Osteoblast (primary cell): ENCODE measurements around the gene DLG2. TPM values are rescaled to one million over a fixed set of nuclear protein-coding genes. Genes with fewer than 3 reads are reported as not detected.
A peak's percentile ranks its signal among the peaks of the same experiment; 100 is the strongest.

Source experiments
- DNase-seq: peaks from one replicate; pipeline ENCODE4 v3.0.0; 2011; ENCODE audit warnings: low spot score, mixed read lengths; ENCODE audit not compliant: insufficient read length; ENCODE audit errors: missing footprints
- H2AFZ ChIP-seq: 2 replicates; pipeline ENCODE4 v1.6.0; 2011; ENCODE audit warnings: mild to moderate bottlenecking, low read length
- H3K27ac ChIP-seq: 2 replicates; pipeline ENCODE4 v1.5.1; 2011; ENCODE audit warnings: mild to moderate bottlenecking, low read depth, low read length, moderate library complexity
- H3K27me3 ChIP-seq: 2 replicates; pipeline ENCODE4 v1.6.0; 2012; ENCODE audit warnings: mild to moderate bottlenecking, control low read depth, inconsistent platforms, low read length, moderate library complexity; ENCODE audit not compliant: insufficient read depth
- H3K36me3 ChIP-seq: 2 replicates; pipeline ENCODE4 v1.5.1; 2011; ENCODE audit warnings: mild to moderate bottlenecking, low read length, control low read depth, moderate library complexity; ENCODE audit not compliant: insufficient read depth
- H3K4me1 ChIP-seq: 2 replicates; pipeline ENCODE4 v1.5.1; 2011; ENCODE audit warnings: mild to moderate bottlenecking, low read length, control low read depth, moderate library complexity; ENCODE audit not compliant: insufficient read depth
- H3K4me2 ChIP-seq: 2 replicates; pipeline ENCODE4 v1.6.0; 2011; ENCODE audit warnings: mild to moderate bottlenecking, low read length; ENCODE audit not compliant: insufficient read depth
- H3K4me3 ChIP-seq: fragments of 200-600 bp; sonication (generic); 3 replicates; pipeline ENCODE4 v1.5.1; 2012; ENCODE audit warnings: mild to moderate bottlenecking, low read length, inconsistent platforms; ENCODE audit not compliant: insufficient read depth
- H3K79me2 ChIP-seq: 2 replicates; pipeline ENCODE4 v1.6.0; 2012; ENCODE audit warnings: mild to moderate bottlenecking, low read length, control low read depth, inconsistent platforms; ENCODE audit not compliant: insufficient read depth
- H3K9me3 ChIP-seq: 2 replicates; pipeline ENCODE4 v1.5.1; 2011; ENCODE audit warnings: low read depth, low read length, control low read depth
- H4K20me1 ChIP-seq: 2 replicates; pipeline ENCODE4 v1.6.0; 2012; ENCODE audit warnings: mild to moderate bottlenecking, low read length, control low read depth; ENCODE audit not compliant: insufficient read depth
- CTCF ChIP-seq: IDR thresholded peaks from 2 replicates; pipeline ENCODE4 v1.5.1; 2011; ENCODE audit warnings: mild to moderate bottlenecking, low read depth, low read length, moderate library complexity; ENCODE audit errors: extremely low read depth
- total RNA-seq: library from RNA; depleted of rRNA; stranded (reverse); fragments of >200 nt; gene quantifications from 2 replicates; pipeline ENCODE4 v1.2.3, GENCODE V29; 2012

DLG2 gene
- total RNA-seq, 1 donor = 3.3 TPM

DNA sequence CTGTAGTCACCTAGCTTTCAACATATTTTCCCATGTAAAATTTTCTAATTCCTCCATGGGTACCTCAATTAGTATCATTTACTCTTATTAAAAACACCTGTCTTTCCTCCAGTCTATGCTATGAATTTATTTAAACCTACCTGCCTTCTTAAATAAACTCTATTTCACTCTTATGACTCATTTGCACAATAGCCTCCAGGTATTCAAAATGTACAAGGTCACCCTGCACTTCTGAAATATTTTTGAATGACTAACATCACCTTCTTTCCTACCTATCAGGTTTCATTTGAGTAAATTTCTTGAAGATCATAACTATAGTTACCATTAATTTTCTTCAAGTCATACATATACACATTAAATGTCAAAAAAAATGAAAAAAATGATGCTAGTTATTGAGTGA, 939.7 kb downstream of the DLG2 start:
- Histone ChIP-seq H3K79me2 (no peaks in the 10 kb centered on the region), H3K4me1 (no peaks in the 10 kb centered on the region), H3K9me3 (no peaks in the 10 kb centered on the region), H3K4me3 (no peak overlapping the region), H3K36me3 (no peaks in the 10 kb centered on the region), H3K27me3 (no peaks in the 10 kb centered on the region), H2AFZ (no peak overlapping the region), H3K4me2 (no peak overlapping the region), H4K20me1 (no peaks in the 10 kb centered on the region), H3K27ac (no peak overlapping the region)
- no peak for TF ChIP-seq CTCF
- DNase-seq = peak; percentile 3

- Histone ChIP-seq H3K27me3 (no peaks in the 10 kb centered on the region), H2AFZ (no peak overlapping the region), H3K4me3 (no peak overlapping the region), H3K4me2 (no peak overlapping the region), H3K27ac (no peak overlapping the region), H3K79me2 (no peaks in the 10 kb centered on the region), H3K9me3 (no peaks in the 10 kb centered on the region), H3K36me3 (no peaks in the 10 kb centered on the region), H4K20me1 (no peaks in the 10 kb centered on the region), H3K4me1 (no peaks in the 10 kb centered on the region)
- DNase-seq = peak; percentile 1
- TF ChIP-seq CTCF = no peak
These were observed 940.4 kb downstream of the DLG2 start for GRCh38 chr11:84686716-84687115.

GRCh38 chr11:84685976-84686375, 941.2 kb downstream of the DLG2 start:
- no peak for TF ChIP-seq CTCF
- H3K79me2 ChIP-seq = no peaks in the 10 kb centered on the region
- H3K4me1 ChIP-seq = no peaks in the 10 kb centered on the region
- no peaks in the 10 kb centered on the region for H3K27me3 ChIP-seq
- no peaks in the 10 kb centered on the region for H3K9me3 ChIP-seq
- H3K27ac ChIP-seq = no peak overlapping the region
- no peaks in the 10 kb centered on the region for H4K20me1 ChIP-seq
- no peak overlapping the region for H3K4me2 ChIP-seq
- no peak for DNase-seq
- no peak overlapping the region for H3K4me3 ChIP-seq
- no peak overlapping the region for H2AFZ ChIP-seq
- no peaks in the 10 kb centered on the region for H3K36me3 ChIP-seq

GRCh38 chr11:84685149-84685548, 942.0 kb downstream of the DLG2 start:
- Histone ChIP-seq H3K4me1 (no peaks in the 10 kb centered on the region), H3K4me2 (no peak overlapping the region), H3K79me2 (no peaks in the 10 kb centered on the region), H3K27ac (no peak overlapping the region), H3K9me3 (no peaks in the 10 kb centered on the region), H3K4me3 (no peak overlapping the region), H3K36me3 (no peaks in the 10 kb centered on the region), H2AFZ (no peak overlapping the region), H4K20me1 (no peaks in the 10 kb centered on the region), H3K27me3 (no peaks in the 10 kb centered on the region)
- peak; percentile 21 for DNase-seq
- TF ChIP-seq CTCF = no peak
